ENCODE results near the gene MAFB. TPM values are rescaled to one million over a fixed set of nuclear protein-coding genes. Genes with fewer than 3 reads are reported as not detected.

The MAFB gene
- total and polyA plus RNA-seq, 2 donors from 2014 or later = 10.4 to 39.6 TPM

DNA sequence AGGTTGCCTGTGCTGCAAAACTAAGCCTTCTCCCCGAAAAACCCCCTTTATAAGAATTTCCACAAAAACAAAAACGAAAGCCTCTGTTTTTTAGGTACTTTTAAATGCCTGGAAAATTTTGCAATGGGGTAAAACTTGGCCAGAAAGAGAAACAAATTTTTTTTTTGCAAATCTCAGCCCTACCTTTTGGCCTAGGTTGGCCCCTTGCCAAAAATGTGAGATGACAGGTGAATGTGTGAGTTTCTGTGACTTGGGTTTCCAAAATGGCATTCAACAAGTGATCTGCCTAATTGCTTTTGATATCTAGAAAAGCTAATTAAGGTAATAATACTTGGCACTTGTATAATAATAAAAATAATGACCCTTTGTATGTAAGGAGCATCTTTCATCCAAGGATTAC, 48.4 kb downstream of the MAFB start:
- intact Hi-C loops (cut with DNase I) = no loop called here
- H3K36me3 ChIP-seq (ENCODE audit: control insufficient read depth in 2 of 3, insufficient read depth in 3 of 3, low read length in 3 of 3) = no peaks in the 10 kb centered on the region
- TF ChIP-seq, protein P1, sequence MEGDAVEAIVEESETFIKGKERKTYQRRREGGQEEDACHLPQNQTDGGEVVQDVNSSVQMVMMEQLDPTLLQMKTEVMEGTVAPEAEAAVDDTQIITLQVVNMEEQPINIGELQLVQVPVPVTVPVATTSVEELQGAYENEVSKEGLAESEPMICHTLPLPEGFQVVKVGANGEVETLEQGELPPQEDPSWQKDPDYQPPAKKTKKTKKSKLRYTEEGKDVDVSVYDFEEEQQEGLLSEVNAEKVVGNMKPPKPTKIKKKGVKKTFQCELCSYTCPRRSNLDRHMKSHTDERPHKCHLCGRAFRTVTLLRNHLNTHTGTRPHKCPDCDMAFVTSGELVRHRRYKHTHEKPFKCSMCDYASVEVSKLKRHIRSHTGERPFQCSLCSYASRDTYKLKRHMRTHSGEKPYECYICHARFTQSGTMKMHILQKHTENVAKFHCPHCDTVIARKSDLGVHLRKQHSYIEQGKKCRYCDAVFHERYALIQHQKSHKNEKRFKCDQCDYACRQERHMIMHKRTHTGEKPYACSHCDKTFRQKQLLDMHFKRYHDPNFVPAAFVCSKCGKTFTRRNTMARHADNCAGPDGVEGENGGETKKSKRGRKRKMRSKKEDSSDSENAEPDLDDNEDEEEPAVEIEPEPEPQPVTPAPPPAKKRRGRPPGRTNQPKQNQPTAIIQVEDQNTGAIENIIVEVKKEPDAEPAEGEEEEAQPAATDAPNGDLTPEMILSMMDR (IDR thresholded peaks at IDR 0.05; ENCODE audit: borderline replicate concordance, extremely low read depth, insufficient read depth) = no peak
- FAIRE-seq (no peak), DNase-seq (no peak)
- H3K9ac ChIP-seq (ENCODE audit: low read length in 3 of 3) = no peak overlapping the region
- H3K4me3 ChIP-seq (ENCODE audit: low read length in 3 of 3) = no peak overlapping the region
- no peaks in the 10 kb centered on the region for H3K27me3 ChIP-seq (ENCODE audit: control insufficient read depth, insufficient read depth, low read length)
- peaks cover 0 to 9% (median 4%) of the 10 kb centered on the region in 3 donors for H3K4me1 ChIP-seq (ENCODE audit: control insufficient read depth in 2 of 3, insufficient read depth in 2 of 3, low read depth in 1 of 3, low read length in 3 of 3)
- H3K9me3 ChIP-seq (ENCODE audit: control insufficient read depth in 2 of 3, insufficient read depth in 1 of 3, low read length in 3 of 3) = no peaks in the 10 kb centered on the region
- no peak overlapping the region for H3K27ac ChIP-seq (ENCODE audit: low read depth in 2 of 2, low read length in 2 of 2)

DNA sequence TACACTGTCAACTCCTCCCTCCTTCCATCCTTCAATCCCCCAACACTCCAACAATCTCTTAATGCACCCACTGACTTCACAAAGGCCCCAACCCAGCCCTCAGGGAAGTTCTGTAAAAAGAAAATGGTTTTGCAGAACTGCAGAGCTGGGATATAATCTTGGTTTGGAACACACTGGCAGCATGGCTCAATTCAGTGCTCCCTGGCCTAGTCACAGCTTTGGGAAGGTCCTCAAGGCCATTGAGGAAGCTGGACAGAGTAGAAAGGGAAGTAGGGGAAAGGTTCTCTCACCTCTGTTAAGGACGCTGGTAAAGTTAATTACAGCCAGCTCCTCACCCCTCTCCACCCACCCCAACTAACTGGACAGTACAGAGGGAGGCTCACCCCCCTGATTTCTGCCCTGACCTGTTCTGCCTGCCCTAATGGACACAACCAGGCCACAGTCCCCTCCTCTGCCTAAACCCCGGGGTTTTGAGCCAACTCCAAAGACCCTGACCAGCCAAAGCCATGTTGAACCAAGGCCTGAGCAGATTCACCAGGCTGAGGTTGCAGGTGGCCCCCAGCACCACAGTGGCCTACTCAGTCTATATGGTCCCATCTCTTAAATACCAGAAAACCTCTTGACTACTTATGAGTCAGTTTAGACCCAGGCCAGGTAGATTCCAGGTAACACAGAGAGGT, 49.2 kb downstream of the MAFB start:
- Histone ChIP-seq H3K9me3 (ENCODE audit: control insufficient read depth in 2 of 3, insufficient read depth in 1 of 3, low read length in 3 of 3) (no peaks in the 10 kb centered on the region), H3K9ac (ENCODE audit: low read length in 3 of 3) (no peak overlapping the region), H3K4me3 (ENCODE audit: low read length in 3 of 3) (no peak overlapping the region), H3K27ac (ENCODE audit: low read depth in 2 of 2, low read length in 2 of 2) (no peak overlapping the region), H3K36me3 (ENCODE audit: control insufficient read depth in 2 of 3, insufficient read depth in 3 of 3, low read length in 3 of 3) (no peaks in the 10 kb centered on the region), H3K4me1 (ENCODE audit: control insufficient read depth in 2 of 3, insufficient read depth in 2 of 3, low read depth in 1 of 3, low read length in 3 of 3) (peaks cover 0 to 6% (median 4%) of the 10 kb centered on the region in 3 donors), H3K27me3 (ENCODE audit: control insufficient read depth, insufficient read depth, low read length) (no peaks in the 10 kb centered on the region)
- TF ChIP-seq, protein P1 (IDR thresholded peaks at IDR 0.05; ENCODE audit: borderline replicate concordance, extremely low read depth, insufficient read depth) = no peak
- FAIRE-seq (no peak), DNase-seq (peak in 1 of 5 donors; percentile 2)
- intact Hi-C loops (cut with DNase I) = no loop called here

DNA sequence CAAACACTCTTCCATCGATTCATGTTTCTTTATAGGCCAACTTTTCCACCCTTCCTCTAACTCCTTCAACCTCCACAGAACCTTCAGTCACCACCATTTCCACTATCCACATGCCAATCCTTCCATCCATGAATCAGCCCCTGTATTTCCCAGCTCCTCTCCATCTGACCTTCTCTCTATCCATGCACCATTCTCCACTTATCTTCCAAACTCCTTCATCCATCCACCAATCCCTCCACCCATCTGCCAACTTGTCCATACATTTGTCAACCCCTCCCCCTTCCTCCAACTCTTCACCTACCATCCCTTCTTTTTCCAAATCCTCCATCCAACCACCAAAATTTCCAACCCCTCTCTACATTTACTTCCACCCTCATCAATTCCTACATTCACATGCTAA, 49.9 kb downstream of the MAFB start:
- H3K4me3 ChIP-seq (ENCODE audit: low read length in 3 of 3) = no peak overlapping the region
- no peaks in the 10 kb centered on the region for H3K9me3 ChIP-seq (ENCODE audit: control insufficient read depth in 2 of 3, insufficient read depth in 1 of 3, low read length in 3 of 3)
- intact Hi-C loops (cut with DNase I) = no loop called here
- no peaks in the 10 kb centered on the region for H3K36me3 ChIP-seq (ENCODE audit: control insufficient read depth in 2 of 3, insufficient read depth in 3 of 3, low read length in 3 of 3)
- peak in 1 of 5 donors; percentile 2 for DNase-seq
- FAIRE-seq = no peak
- no peaks in the 10 kb centered on the region for H3K27me3 ChIP-seq (ENCODE audit: control insufficient read depth, insufficient read depth, low read length)
- TF ChIP-seq, protein P1 (IDR thresholded peaks at IDR 0.05; ENCODE audit: borderline replicate concordance, extremely low read depth, insufficient read depth) = no peak
- no peak overlapping the region for H3K27ac ChIP-seq (ENCODE audit: low read depth in 2 of 2, low read length in 2 of 2)
- H3K9ac ChIP-seq (ENCODE audit: low read length in 3 of 3) = no peak overlapping the region
- H3K4me1 ChIP-seq (ENCODE audit: control insufficient read depth in 2 of 3, insufficient read depth in 2 of 3, low read depth in 1 of 3, low read length in 3 of 3) = peaks cover 0 to 6% (median 4%) of the 10 kb centered on the region in 3 donors

Measured in kidney (tissue), 14 donors.